Measurements from ENCODE around the gene AHCYL1.

GRCh38 chr1:109963864-109964263 is 20.7 kb upstream of the AHCYL1 start:
- TF ChIP-seq CTCF (IDR thresholded peaks at IDR 0.05), result no peak
- no peak for TF ChIP-seq POLR2AphosphoS5 (IDR thresholded peaks at IDR 0.05)
- TF ChIP-seq EP300 (IDR thresholded peaks at IDR 0.05), result no peak

Measured in stomach (tissue), 4 donors.